PFSK-1 (cell line): ENCODE results near the gene CDT1.

Source experiments
- POLR2AphosphoS5 ChIP-seq: IDR thresholded peaks from 2 replicates; pipeline ENCODE4 v1.6.1; 2012; ENCODE audit warnings: low read depth, mild to moderate bottlenecking, control low read depth, low read length, moderate library complexity
- SIN3A ChIP-seq: IDR thresholded peaks from 2 replicates; pipeline ENCODE4 v1.6.1; 2012; ENCODE audit warnings: mild to moderate bottlenecking, low read length, moderate library complexity, borderline replicate concordance; ENCODE audit not compliant: insufficient read depth
- TAF1 ChIP-seq: IDR thresholded peaks from 2 replicates; pipeline ENCODE4 v1.6.1; 2012; ENCODE audit warnings: low read length, control low read depth, borderline replicate concordance; ENCODE audit not compliant: insufficient read depth

DNA sequence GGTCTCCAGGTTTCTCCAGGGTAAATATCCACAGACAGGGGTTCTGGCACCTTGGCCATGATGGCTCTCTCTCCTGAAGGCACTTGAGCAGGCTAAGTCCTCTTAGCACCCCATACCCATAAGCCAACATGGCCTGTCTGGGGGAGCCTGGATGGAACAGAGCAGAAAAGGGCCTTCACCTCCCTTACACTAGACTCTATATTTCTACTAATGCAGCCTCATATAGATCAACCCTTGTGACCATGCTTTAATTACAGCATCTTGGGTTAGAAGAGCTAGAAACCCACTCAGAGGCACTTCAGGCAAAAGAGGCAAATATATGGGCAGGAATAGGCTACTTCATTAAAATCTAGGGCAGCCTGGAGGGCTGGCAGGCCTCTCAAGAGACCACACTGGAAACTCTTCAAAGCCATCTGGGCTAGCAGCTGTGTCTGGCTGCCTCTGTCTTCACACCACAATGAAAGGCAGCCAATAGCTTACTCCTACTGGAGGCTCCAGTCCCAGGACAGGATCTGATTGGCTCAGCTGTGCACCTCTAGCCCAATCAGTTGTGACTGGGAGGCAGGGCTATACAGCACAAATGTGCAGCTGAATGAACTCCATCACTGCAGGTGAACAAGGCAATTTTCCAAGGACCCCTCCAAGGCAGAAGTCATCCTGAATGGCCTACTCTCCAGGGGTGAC lies 4.7 kb upstream of the CDT1 start:
- no peak for TF ChIP-seq SIN3A
- no peak for TF ChIP-seq POLR2AphosphoS5
- TF ChIP-seq TAF1, result no peak
